Fibroblast of gingiva (primary cell): ENCODE measurements around the gene PREX1.

Source experiments
- DNase-seq: peaks from one replicate; pipeline ENCODE4 v3.0.0-alpha.2; 2011; ENCODE audit warnings: low read depth

PREX1 gene

DNA sequence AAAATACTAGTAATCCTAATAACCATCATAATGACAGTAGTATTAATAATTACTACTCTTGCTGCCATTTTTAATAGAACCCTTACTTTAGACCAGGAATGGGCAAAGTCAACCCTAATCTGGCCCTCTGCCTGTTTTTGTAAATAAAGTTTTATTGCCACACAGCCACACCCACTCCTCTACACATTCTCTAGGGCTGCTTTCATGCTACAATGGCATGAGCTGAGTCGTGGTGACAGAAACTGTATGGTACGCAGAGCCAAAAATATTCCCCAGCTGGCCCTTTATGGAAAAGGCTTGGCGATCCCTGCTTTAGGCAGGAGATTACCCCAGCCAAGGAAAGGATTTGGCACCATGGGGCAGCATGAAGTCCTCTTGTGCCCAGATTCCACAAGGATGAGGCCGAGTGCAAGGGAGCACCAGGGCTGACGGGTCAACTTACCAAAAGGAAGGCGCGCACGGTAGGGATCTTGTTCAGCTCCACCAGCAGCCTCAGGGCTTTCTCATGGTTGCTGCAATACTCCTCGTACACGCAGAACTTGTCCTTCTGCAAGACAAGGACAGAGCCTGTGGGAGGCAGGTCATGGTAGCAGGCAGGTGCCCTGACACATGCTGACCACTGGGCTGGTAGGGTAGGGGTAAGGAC lies 93.6 kb downstream of the PREX1 start:
- DNase-seq = no peak

DNA sequence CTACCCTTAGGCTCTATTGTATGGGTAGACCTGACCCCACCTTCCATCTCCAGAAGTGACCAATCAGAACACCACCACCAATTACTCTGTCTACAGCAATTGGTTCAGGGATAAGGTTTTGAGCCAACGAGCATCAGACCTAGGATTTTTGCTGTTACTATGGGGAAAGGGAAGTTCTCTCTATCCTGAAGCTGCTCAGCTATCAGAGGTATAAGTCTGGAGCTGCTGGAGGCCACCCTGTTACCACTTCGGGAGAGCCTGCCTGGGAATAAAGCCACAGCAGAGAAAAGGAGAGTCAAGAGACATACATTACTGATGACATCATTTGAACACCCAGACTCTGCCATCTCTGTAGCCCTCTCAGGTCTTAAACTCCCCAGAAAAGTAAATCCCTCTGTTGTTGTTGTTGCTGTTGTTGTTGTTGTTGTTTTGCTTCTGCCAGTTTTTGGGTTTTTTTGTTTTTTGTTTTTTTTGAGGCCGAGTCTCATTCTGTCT lies 94.5 kb downstream of the PREX1 start:
- no peak for DNase-seq

DNA sequence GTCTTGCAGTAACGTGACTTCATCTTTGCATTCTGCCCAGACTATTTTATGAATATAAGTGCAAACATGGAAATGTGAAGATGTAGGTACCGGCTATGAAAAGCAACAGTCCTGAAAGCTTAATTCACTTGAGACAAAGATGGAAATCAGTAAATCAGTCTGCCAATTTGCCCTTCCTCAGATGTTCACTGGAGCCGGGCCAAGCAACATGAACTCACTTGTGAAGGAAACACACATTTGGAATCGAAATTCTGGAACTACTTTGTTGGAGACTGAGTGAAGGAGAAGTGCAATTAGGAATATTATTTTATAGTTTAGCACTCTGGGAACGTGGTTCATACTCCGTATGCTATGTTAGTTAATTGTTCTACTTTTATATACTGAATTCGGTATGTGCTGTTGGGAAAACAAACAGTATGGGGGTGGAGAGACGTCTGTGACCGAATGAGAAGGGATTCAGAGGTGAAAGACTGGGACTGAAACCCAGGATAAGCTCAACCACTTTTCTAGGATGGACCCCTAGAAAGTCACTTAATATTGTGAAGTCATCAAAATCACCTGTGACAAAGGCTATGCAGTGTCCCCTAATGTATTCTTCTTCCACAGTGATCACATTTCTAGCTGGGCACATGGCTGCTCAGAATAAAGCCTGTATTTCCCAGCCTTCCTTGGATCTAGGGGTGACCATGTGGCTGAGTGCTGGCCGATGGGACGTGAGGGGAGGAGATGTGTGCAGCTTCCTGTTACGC lies 95.5 kb downstream of the PREX1 start:
- DNase-seq = no peak

DNA sequence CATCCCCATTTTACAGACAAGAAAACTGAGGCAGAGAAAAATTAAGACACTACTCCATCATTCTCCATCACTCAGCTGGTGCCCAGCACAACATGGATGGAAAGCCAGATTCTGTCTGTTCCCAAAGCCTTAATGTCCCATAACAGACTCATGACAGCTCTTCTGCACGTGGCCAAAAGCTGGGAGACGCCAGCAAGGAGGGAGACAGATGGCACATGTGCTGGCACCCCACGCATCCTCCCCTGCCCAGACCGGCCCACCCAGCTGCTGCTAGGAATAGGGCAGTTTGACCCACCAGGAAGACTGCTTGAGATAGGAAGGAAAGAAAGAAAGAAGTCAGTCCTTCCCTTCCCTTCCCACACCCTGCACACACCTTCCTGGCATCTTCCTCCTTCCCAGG lies 96.3 kb downstream of the PREX1 start:
- no peak for DNase-seq

DNA sequence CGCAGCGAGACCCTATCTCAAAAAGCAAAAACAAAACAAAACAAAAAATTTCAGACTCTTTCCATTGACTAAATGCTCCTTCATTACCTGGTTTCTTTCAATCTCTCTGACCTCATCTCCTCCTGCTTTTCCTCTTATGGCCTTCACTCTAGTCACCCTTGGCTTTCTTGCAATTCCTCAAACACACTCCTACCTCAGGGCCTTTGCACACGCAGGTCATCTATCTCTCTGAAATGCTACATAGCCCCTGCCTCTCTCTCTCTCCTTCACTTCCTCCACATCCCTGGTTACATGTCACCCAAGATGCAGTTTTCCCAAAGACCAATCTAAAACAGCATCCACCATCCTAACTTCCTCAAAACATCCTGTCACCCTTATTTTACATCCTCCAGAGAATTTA lies 96.8 kb downstream of the PREX1 start:
- no peak for DNase-seq

DNA sequence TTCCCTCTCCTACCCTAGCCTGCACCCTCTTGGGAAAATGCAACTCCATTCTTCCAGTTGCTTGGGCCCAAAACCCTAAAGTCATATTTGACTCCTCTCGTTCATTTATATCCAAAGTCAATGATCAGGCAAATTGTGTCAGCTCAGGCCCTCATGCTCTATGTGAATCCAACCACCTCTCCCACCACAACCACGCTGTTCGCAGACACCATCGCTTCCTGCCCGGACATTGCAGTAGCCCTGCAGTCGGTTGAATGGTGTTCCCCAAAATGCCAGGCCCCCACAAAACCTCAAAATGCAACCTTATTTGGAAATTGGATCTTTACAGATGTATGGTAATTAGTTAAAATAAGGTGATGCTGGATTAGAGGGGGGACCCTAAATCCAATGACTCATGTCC lies 98.3 kb downstream of the PREX1 start:
- DNase-seq = no peak

DNA sequence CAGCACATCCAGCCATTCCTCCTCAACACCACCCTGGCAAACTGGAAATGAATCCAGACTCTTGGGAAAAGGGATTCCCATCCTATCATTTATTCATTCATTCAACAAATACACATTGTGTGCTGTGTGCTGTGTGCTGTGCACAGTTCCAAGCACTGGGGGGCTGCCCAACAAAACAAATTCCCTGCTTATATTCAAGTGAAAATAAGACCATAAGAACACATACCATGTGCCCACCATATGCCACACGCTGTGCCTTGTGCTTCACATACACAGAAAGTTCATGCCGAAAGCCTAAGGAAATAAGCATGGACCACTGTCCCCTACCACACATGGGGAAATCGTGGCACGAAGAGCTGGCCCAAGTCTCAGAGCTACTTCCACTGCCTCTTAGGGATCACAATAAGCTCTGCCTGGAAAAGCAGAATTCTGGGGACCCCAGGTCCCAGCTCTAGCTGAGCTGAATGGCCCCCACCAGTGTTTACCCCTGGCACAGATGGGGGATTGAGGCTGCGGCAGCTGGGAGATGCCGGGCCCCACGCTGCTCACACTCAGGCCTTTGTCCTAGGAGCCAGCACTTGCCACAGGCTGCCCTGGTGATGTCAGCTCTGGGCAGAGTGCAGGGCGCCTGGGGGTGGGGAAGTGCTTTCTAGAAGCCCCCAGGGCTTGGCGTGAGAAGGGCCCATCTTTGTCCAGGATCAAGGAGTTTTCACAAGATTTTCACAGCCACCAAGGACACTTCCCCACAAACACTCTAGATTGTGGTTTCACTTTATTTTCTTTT lies 99.6 kb downstream of the PREX1 start:
- DNase-seq = no peak

DNA sequence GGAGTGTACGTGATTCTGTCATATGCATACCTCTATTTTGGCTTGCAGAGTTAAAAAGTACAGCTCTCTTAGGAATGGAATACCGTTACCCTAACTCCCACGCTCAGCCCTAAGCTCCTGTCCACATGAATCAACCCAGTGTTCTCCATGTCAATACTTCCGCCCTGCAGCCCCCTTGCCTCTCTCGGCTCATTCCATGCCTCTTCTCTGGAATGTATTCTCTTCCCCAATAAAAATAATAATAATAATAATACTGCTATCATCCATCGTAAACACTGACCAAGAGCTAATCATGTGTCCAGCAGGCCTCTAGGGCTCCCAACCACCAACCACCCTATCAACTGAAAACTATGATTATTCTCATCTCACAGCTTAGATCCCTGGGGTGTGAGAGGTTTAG lies 100.6 kb downstream of the PREX1 start:
- DNase-seq = no peak

DNA sequence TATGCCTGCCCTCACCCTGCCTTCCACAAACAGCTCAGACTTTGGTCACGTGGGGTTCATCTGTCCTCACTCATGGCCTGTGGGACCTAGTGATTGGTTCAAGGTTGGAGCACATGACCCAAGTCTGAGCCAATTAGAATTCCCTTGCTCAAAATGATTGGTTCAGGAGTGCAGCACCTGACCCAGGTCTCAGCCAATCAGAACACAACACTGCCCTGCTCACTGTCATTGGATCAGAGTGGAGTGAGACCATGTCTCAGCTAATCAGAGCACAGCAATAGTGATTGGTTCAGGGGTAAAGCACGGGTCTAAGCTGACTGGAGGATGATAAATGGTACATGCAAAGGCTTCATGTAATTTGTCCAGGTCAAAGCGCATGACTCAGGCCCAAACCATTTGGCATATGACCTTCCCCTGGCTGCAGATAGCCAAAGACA lies 102.2 kb downstream of the PREX1 start:
- no peak for DNase-seq

DNA sequence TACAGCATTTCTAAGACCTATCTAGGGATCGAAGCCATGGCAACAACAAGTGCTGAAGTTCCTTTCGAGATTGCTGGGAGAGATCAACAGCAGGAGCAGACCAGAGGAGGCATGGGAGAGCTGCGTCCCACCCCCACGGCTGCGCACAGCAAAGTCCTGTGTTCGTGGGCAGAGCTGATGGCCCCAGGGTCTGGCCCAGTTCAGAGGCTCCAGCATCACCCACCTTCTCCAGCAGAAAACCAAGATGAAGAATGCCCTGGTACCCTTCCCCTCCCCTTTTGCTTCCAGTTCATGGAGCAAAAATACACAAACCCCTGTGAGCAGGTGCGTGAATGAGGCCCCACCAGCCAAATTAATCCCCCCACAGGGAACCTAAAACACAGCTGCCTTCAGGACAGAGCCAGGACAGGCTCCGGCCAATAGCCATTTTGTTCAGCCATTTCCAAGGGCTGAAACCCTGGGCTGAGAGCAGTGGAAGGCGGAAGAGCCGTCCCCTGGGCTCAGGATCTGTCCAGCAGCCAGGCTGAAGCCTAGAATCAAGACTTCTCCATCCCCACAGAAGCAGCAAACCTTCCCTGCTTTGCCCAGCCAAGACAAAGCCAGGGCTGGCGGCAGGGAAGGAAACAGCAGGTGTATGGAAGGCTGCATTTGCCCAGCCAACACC lies 102.8 kb downstream of the PREX1 start:
- DNase-seq = no peak

DNA sequence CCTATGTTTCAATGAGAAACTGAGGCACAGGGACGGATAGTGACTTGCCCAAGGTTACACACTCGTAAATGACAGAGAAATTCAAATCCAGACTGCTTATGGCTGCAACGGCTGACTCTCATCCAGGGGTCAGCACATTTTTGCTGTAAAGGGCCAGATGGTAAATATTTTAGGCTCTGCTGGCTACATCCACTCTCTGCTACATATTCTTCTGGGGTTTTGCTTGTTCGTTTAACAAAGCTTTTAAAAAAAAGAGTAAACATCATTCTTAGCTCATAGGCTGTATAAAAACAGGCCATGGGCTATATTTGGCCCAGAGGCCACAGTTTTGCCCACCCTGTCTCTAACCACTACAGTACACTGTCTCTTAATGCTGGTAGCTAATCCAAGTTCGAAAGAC lies 103.4 kb downstream of the PREX1 start:
- DNase-seq = no peak

DNA sequence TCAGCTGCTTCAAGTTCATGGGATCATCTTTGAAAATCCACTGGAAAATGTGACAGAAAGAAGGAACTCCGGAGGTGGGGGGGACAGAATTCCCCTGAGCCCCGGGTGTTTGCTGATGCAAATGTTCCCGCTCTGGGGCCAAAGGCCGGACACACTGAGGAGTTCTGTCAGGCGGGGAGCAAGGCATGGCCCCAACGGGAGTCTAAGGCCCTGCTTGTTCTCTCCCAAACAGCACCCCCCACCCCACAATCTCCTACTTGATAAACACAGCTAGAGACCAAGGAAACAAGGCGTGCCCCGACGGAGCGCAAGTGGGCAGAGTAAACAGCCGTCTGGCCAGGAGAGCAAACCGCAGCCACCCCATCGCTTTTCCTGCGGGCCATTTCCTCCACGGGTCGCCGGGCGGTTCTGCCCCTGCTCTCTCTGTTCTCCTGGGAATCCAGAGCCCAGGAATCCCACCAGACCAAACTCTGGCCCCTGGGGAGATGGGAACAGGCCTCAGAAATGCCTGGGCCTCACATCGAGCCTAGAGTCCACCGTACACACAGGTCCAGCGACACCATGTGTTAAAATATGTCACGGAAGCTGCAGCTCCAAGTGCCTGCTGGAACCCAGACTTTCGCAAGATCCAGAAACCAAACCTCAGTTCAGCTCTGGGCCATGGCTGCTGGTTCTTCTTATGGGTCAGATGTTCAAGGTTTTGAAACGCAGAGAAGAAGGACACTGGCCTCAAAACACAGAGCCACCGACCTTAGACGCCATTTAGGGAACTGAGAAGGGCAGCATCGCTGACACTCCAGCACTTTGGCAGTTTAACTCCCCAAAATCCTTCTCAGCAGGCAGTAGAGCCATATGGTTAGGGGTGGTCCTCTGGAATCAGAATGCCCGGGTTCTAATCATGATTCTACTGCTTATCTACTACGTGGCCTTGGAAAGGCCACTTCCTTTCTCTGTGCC lies 104.2 kb downstream of the PREX1 start:
- DNase-seq = peak; percentile 95

DNA sequence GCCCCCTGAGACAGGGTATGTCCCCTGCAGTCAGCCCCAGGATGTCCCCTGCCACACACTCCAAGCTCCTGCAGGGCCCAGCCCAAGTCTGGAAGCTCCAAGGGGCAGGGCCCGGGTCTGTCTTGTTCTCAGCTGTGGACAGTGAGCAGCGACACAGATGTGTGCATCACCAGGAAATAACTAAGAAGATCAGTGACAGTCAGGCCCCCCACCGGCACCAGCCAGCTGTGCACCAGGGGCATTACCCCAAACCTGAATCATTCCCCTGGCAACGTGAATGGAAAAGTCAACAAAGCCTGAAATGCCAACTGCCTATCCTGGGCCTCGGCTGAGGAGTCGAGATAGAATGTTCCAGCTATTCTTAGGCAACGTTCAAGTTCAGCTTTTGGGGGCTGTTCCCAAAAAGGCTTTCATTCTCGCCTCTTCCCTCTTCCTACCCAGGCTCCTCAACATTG lies 105.0 kb downstream of the PREX1 start:
- DNase-seq = peak; percentile 96

DNA sequence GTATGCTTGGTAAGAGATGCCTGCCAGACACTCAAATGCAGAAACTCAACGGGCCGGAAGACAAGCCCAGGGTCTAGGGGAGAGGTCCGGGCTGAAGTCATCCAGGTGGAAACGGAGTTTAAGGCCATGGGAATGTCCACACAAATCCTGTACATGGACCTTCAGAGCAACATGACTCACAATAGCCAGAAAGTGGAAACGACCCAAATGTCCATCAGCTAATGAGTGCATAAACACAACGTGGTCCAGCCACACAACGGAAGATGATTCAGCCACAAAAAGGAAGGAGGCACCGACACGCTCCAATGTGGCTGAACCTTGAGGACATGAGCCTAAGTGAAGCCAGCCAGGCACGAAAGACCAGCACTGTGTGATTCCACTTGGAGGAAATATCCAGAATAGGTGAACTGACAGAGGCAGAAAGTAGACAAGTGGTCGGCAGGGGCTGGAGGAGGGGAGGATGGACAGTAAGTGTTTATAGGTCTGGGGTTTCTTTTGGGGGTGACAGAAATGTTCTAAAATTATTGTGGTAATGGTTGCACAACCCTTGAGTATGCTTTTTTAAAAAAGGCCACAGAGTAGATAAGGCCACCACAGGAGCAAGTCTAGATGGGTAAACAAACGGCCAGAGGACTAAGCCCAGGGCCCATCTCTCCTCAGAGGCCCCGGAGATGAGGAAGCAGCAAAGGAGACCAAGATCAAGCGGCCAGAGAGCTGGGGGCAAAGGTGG lies 105.6 kb downstream of the PREX1 start:
- DNase-seq = peak; percentile 84

DNA sequence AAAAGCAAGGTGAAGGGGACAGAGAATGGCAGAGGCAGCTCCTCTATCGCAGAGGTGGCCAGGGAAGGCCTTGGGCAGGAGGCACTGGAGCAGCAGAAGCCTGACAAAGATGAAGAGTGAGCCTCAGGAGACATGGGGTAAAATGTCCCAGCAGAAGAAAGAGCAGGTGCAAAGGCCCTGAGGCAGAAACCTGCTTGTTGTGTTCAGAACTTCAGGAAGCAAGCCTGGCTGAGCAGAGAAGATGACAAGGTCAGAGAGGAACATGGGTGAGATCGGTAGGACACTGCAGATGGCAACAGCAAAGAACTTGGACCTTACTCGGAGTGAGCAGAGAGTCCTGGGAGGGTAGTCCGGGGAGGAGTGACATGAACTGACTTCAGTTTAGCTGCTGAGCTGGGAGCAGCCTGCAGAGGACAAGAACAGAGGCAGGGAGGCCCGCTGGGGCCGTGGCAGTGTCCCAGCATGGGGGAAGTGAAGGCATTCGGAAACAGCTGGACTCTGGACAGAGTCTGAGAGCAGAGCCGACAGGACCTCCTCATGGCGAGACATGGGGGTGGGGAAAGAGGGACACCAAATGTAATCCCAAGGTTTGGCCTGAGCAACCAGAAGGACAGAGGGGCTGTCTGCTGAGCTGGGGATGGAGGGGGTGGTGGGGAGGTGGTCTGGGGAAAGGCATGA lies 106.3 kb downstream of the PREX1 start:
- DNase-seq = no peak

DNA sequence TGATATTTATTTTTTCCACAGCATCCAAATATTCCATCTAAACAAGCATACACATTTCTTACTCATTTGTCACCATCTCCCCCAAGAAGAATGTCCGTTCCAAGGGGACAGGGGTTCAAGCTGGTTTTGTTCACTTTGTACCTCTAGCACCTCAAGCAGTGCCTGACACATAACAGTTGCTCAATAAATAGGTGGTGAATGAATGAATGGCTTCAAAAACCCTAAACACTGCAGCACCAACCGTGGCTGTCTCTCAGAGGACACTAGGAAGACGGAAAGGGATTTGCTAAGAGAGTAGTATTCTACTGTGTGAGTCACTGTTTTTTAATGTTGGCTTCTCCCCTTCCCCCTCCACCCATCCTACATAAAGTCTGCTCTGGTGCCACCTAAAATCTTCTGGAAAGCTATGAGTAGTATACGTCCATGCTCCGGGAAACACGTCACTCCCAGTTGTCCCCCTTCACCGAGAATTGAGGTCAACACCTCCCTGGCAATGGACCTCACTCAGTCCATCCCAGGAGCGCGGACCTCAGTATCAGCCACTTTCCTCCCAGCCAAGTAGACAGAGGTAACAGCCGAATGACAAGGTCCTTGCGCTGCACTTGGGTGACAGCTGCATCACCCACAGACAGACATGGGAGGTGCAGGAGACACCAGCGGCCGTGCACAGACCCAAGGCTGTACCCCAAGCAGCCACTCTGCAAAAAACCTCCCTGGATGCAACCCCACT lies 107.4 kb downstream of the PREX1 start:
- DNase-seq = no peak

DNA sequence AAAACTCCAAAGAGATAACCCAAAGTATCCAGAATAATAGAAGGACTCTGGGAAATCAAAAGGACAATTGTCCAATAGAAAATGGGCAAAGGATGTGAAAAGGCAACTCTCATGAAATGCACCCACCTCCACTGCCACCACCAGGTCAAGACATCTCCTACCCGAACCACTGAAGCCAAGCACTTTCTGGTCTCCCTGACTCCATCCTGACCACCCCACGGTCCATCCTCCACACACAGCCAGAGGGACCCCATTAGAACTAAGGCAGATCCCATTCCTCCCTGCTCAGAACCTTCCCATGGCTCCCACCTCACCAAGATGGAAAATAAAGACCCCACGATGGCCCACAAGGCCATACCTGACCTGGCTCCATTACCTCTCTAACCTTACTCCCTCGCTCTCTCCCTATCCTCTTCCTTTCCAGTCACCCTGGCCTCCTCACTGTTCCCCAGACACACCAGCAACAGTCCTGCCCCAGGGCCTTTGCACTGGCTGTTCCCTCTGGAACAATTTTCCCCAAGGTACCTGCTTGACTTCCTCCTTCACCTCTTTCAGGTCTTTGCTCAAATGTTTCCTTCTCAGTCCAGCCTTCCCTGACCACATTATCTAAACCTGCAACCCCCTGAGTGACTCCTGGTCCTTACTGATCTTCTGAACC lies 108.1 kb downstream of the PREX1 start:
- no peak for DNase-seq

DNA sequence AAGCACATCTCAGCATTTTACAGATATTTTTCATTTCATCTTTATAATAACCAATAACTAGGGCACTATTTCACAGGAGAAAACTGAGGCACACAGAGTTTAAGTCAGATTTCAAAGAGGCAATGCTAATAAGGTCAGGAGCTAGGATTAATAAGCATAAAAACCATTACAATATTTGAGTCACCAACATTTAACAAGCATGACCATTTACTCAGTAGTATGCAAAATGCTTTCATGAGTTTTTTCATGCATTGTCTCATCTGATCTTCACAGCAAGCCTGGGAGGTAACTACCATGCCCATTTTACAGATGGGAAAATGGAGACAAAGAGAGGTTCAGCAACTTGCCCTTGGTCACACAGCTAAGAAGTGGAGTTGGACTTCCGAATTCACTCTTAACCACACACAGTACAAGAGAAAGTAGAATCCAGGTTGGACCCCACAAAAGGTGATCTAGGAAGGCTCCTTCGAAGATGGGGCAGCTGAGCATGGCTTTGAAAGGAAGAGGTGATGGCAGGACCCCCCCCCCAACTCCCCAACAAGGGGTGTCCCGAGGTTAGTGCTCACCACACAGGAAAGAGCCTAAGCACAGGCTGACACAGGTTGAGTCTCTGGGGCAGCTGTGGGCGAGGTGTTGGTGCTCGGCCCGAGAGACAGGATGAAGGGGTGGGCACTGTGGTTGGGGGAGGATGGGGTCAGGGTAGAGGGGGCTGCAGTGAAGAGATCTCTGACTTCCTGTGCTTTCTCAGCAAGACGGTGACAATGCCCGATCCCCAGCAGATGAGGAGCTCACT lies 108.8 kb downstream of the PREX1 start:
- DNase-seq = no peak
